GM10248 (cell line): ENCODE results near the gene ISYNA1.

Experiments
- CTCF ChIA-PET: fragments of 300-600 bp; sonication (Branson Sonifier 250); formaldehyde crosslinking; extraction: SDS; loops from one replicate; lab custom pipeline; 2021; ENCODE audit warnings: antibody characterized with exemption; lab: Yijun Ruan, JAX
- POLR2A ChIA-PET: fragments of 350-650 bp; sonication (Branson Sonifier 250); formaldehyde crosslinking; extraction: SDS; loops from one replicate; lab custom pipeline; 2020; ENCODE audit warnings: antibody characterized with exemption; lab: Yijun Ruan, JAX
- DNase-seq: peaks from one replicate; pipeline ENCODE4 v3.0.0; 2012; ENCODE audit errors: extremely low spot score
- TF ChIP-seq, protein P1 (sequence below): IDR thresholded peaks from 2 replicates; pipeline ENCODE4 v1.5.1; 2012; ENCODE audit warnings: mild to moderate bottlenecking, low read depth; ENCODE audit errors: extremely low read depth, missing control alignments, control extremely low read depth

ISYNA1 gene

DNA sequence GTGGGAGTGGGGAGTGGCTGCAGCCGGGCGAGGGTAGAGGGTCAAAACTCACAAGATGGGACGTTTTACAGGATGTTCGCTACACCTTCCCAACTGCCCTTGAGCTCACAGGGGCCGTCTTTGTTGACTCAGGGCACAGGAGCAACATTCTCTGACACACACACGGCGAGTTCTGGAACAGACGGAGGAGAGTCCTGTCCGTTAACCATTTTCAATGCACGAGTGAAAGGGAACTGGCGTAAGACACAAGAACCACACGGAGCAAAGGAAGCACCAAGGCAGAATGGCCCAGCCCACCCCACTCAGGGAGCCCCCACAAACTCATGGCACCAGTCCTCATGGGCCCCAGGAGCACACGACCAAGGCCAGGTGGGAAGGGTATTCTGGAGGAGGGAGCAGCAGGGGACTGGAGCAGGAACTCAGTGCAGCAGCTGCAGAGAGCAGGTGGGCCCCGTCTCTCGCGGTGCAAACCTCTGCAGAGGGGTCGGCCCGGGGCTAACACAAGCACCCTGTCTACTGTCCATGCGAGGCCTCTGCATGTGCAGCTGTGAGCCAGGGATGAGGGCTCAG, 37.9 kb upstream of the ISYNA1 start:
- POLR2A ChIA-PET, result no interaction called here
- CTCF ChIA-PET, result interaction anchor here (0.5 to 1.4 kb wide), 2 partner anchors 14 to 1787 kb away, joined by 3 read pairs; no protein-coding TSS in a partner anchor
- no peak for DNase-seq
- TF ChIP-seq, protein P1, sequence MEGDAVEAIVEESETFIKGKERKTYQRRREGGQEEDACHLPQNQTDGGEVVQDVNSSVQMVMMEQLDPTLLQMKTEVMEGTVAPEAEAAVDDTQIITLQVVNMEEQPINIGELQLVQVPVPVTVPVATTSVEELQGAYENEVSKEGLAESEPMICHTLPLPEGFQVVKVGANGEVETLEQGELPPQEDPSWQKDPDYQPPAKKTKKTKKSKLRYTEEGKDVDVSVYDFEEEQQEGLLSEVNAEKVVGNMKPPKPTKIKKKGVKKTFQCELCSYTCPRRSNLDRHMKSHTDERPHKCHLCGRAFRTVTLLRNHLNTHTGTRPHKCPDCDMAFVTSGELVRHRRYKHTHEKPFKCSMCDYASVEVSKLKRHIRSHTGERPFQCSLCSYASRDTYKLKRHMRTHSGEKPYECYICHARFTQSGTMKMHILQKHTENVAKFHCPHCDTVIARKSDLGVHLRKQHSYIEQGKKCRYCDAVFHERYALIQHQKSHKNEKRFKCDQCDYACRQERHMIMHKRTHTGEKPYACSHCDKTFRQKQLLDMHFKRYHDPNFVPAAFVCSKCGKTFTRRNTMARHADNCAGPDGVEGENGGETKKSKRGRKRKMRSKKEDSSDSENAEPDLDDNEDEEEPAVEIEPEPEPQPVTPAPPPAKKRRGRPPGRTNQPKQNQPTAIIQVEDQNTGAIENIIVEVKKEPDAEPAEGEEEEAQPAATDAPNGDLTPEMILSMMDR, result no peak

DNA sequence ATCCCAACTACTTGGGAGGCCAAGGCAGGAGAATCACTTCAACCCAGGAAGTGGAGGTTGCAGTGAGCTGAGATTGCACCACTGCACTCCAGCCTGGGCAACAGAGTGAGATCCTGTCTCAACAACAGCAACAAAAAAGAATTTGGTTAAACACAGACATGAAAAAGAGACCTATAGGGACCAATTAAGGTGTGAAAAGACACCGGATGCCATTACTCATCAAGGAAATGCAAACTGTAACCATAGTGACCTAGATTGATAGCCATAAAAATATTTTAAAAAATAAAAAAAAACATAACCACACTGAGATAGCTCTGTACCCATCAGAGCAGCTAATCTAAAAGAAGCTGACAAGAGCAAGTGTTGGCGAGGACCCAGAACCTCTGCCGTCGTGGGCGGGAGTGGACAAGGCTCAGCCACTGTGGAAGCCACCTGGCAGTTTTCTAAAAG, 37.1 kb upstream of the ISYNA1 start:
- TF ChIP-seq, protein P1, result no peak
- CTCF ChIA-PET, result interaction anchor here (1.1 to 2.8 kb wide), 4 partner anchors 10 to 45 kb away, joined by 5 to 16 read pairs (median 6); no protein-coding TSS in a partner anchor
- no peak for DNase-seq
- POLR2A ChIA-PET, result no interaction called here

DNA sequence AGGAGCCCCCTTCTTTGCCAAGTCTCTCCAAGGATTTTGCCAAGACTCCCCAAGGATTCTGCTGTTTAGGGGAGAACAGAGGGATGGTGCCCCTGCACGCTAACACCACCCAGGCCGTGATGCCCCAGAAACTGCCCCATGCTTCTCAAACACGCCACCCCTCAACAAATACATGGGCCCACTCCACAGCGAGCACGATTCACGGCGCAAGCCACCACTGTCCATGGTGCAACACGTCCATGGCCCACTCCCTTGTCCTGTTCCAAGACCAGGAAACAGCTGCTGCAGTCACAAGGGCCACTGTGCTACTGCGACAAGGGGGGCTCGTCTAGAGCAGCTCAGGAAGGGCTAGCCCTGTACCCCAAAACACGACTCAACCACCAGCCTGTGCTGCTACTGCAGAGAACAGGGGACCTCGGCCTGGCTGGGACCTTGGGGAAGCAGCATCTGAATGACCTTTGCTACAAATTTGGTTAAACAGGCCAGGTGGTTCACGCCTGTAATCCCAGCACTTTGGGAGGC, 36.5 kb upstream of the ISYNA1 start:
- TF ChIP-seq, protein P1, result no peak
- ChIA-PET CTCF (interaction anchor here (1.1 to 2.8 kb wide), 4 partner anchors 10 to 46 kb away, joined by 5 to 16 read pairs (median 6); no protein-coding TSS in a partner anchor), POLR2A (no interaction called here)
- DNase-seq, result no peak

DNA sequence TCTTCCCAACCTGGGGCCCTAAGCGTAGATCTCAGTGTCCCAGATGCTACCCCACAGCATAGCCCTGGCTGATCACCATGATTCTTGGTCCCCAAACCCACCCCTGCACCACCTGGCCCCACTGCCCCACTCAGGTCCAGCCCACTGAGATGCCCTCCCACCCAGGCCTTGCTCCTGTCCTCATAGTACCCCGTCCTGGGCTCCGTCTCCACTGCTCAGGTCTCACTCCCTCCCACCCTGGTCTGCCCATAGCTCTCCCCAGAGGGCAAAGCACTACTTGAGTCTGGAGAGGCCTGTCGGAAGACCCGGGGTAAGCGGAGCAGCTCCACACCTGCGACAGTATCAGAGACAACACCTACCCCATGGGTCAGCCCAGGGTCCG, 35.8 kb upstream of the ISYNA1 start:
- TF ChIP-seq, protein P1, result no peak
- no peak for DNase-seq
- ChIA-PET POLR2A (no interaction called here), CTCF (interaction anchor here (1.4 to 2.8 kb wide), 3 partner anchors 12 to 46 kb away, joined by 5 to 16 read pairs (median 6); no protein-coding TSS in a partner anchor)

DNA sequence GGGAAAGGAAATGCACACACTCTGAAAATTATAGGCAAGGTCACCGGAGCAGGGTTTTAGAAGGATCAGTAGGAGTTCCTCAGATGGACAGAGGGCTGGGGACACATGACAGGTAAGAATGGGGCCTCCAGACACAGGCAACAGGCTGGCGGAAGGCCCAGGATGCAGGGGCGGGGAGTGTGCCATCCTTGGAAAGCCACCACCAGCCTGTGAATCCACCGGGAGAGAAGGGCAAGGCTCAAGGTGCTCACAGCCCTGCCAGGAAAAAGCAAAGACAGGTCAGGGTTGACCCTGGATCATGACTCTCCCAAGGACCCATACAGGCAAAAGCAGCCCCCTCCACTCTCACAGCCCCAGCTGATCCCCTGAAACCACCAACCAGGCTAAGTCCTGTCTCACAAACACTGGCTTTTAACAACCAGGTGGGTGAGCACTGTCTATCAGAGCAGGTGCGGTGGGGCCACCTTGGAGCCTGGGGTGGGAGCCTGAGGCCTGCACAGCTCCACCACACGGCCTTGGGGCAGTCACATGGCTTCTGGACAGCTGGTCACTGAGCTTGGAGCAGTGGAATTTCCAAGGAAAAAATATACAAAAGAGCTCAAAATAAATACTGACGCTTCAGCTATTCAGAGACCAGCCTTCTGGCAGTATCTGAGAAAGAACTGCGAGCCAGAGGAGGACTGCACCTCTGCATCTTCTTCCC, 35.2 kb upstream of the ISYNA1 start:
- no peak for DNase-seq
- ChIA-PET POLR2A (no interaction called here), CTCF (interaction anchor here (1.7 to 2.8 kb wide), 2 partner anchors 11 to 47 kb away, joined by 5 to 16 read pairs; no protein-coding TSS in a partner anchor)
- TF ChIP-seq, protein P1, result no peak

DNA sequence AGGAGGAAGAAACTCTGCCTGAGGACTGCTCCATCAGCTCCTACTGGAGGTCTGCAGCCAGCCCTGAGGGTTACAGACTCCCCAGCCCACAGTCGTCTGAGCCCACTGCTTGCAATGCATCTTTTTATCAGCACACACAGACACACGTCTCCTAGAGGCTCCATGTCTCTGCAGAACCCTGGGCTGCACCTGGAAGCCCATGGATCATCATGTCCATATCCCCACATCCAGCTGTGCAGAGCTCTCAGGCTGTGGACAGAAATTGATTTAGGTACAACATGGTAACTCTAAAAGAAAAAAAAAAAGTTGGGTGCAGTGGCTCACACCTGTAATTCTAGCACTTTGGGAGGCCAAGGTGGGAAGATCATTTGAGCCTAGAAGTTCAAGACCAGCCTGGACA, 32.9 kb upstream of the ISYNA1 start:
- DNase-seq, result no peak
- TF ChIP-seq, protein P1, result no peak
- ChIA-PET CTCF (interaction anchor here (1.1 to 4.2 kb wide), 9 partner anchors 9 to 153 kb away, joined by 3 to 24 read pairs (median 5); no protein-coding TSS in a partner anchor), POLR2A (no interaction called here)
